H1 (cell line): ENCODE results near the gene RUNX1.

Experiments used
- BCL11A ChIP-seq, 2 experiments: IDR thresholded peaks; one replicate each; pipeline ENCODE4 v1.6.1; 2011; ENCODE audit warnings: low read depth in 2 of 2, low read length in 2 of 2, mild to moderate bottlenecking in 2 of 2
- BRCA1 ChIP-seq: IDR thresholded peaks from 2 replicates; pipeline ENCODE4 v1.6.1; 2012; ENCODE audit warnings: low read depth, low read length, improper control_type of control experiment
- POLR2AphosphoS5 ChIP-seq: IDR thresholded peaks from 2 replicates; pipeline ENCODE4 v1.6.1; 2011; ENCODE audit warnings: low read depth, low read length
- ZNF274 ChIP-seq: IDR thresholded peaks from 2 replicates; pipeline ENCODE4 v1.7.0; 2012; ENCODE audit warnings: low read length, borderline replicate concordance; ENCODE audit errors: extremely low read depth
- TF ChIP-seq, protein P1 (sequence below), 3 experiments: IDR thresholded peaks; 1 replicate in 2 of 3; 2 replicates in 1 of 3; pipeline versions ENCODE4 v1.5.1 to v1.6.1; 2011; ENCODE audit warnings: low read length in 3 of 3, mild to moderate bottlenecking in 3 of 3, inconsistent platforms in 2 of 3, low read depth in 1 of 3, moderate library complexity in 1 of 3; ENCODE audit not compliant: insufficient read depth in 1 of 3; ENCODE audit errors: control extremely low read depth in 1 of 3

DNA sequence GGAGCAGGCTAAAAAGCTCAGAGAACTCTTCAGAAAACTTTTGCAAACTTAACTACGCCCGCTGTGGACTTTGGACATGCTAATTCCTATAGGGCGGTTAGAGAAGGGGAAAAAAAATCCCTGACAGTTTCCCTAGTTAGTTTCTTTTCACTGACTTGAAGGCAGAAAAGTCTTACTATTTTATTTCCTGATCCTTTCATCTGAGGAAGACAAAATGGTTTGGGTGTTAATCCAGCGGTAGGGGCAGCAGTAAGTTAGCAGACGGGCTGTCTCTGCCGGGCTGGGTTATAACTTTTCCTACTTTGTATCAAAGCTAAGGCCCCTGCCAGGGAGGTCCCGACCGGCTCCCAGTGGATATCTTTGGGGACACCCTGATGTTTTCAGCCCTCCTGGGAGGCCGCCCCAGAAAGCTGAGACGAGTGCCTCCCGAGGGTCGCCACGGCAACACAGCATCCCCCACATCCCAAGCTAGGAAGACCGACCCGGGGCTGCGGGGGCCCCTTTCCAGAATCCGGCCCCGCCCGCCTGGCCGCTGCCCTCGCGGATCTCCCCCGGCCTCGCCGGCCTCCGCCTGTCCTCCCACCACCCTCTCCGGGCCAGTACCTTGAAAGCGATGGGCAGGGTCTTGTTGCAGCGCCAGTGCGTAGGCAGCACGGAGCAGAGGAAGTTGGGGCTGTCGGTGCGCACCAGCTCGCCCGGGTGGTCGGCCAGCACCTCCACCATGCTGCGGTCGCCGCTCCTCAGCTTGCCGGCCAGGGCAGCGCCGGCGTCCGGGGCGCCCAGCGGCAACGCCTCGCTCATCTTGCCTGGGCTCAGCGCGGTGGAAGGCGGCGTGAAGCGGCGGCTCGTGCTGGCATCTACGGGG lies 162.6 kb downstream of the RUNX1 start:
- TF ChIP-seq, protein P1, sequence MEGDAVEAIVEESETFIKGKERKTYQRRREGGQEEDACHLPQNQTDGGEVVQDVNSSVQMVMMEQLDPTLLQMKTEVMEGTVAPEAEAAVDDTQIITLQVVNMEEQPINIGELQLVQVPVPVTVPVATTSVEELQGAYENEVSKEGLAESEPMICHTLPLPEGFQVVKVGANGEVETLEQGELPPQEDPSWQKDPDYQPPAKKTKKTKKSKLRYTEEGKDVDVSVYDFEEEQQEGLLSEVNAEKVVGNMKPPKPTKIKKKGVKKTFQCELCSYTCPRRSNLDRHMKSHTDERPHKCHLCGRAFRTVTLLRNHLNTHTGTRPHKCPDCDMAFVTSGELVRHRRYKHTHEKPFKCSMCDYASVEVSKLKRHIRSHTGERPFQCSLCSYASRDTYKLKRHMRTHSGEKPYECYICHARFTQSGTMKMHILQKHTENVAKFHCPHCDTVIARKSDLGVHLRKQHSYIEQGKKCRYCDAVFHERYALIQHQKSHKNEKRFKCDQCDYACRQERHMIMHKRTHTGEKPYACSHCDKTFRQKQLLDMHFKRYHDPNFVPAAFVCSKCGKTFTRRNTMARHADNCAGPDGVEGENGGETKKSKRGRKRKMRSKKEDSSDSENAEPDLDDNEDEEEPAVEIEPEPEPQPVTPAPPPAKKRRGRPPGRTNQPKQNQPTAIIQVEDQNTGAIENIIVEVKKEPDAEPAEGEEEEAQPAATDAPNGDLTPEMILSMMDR (IDR thresholded peaks at IDR 0.05; ENCODE audit: control extremely low read depth in 1 of 3, insufficient read depth in 1 of 3, low read depth in 1 of 3, low read length in 3 of 3), result no peak
- TF ChIP-seq ZNF274 (no peak), POLR2AphosphoS5 (no peak), BCL11A (IDR thresholded peaks at IDR 0.05; ENCODE audit: low read depth in 2 of 2, low read length in 2 of 2) (no peak), BRCA1 (no peak)
